PC-9 (cell line): ENCODE data around the gene BRD9. TPM values are rescaled to one million over a fixed set of nuclear protein-coding genes. Genes with fewer than 3 reads are reported as not detected.

Experiments used
- BruUV-seq: library from RNA; stranded (reverse); fragments of 400-500 nt; replicated peaks from 2 replicates; lab custom pipeline; 2021; lab: Mats Ljungman, UMichigan
- CTCF ChIA-PET: fragments of 300-600 bp; sonication (Branson Sonifier 250); formaldehyde crosslinking; loops from one replicate; lab custom pipeline; 2022; ENCODE audit warnings: antibody characterized with exemption; lab: Charles Lee
- POLR2A ChIA-PET: fragments of 300-600 bp; sonication (Branson Sonifier 250); formaldehyde crosslinking; loops from one replicate; lab custom pipeline; 2022; ENCODE audit warnings: antibody characterized with exemption; ENCODE audit not compliant: unreplicated experiment; lab: Charles Lee
- DNase-seq, 2 experiments: peaks; one replicate each; pipeline versions ENCODE4 v3.0.0 to v3.0.0-alpha.2; 2015 to 2022; ENCODE audit warnings: mixed read lengths in 1 of 2
- H2AFZ ChIP-seq: fragments of 200-600 bp; sonication (generic); 2 replicates; pipeline ENCODE4 v1.8.1; 2017; ENCODE audit warnings: antibody characterized with exemption
- H3F3A ChIP-seq: fragments of 200-600 bp; sonication (generic); 2 replicates; pipeline ENCODE4 v1.8.1; 2017; ENCODE audit warnings: antibody characterized with exemption, mild to moderate bottlenecking, low read depth; ENCODE audit not compliant: insufficient read depth
- H3K27ac ChIP-seq: fragments of 200-600 bp; sonication (generic); 2 replicates; pipeline ENCODE4 v1.6.1; 2016; ENCODE audit warnings: mixed run types
- H3K27me3 ChIP-seq: fragments of 200-600 bp; sonication (generic); 2 replicates; pipeline ENCODE4 v1.6.1; 2016; ENCODE audit warnings: low read depth, mixed run types; ENCODE audit not compliant: insufficient read depth
- H3K36me3 ChIP-seq: fragments of 200-600 bp; sonication (generic); 2 replicates; pipeline ENCODE4 v1.6.1; 2016; ENCODE audit warnings: low read depth, mixed run types
- H3K4me1 ChIP-seq: fragments of 200-600 bp; sonication (generic); replicated peaks from 2 replicates; pipeline ENCODE4 v1.6.1; 2016; ENCODE audit warnings: mixed run types; ENCODE audit not compliant: insufficient read depth
- H3K4me2 ChIP-seq: fragments of 200-600 bp; sonication (generic); 2 replicates; pipeline ENCODE4 v1.6.1; 2017; ENCODE audit warnings: mixed run types
- H3K4me3 ChIP-seq: fragments of 200-600 bp; sonication (generic); 2 replicates; pipeline ENCODE4 v1.6.1; 2016; ENCODE audit warnings: mixed run types
- H3K79me2 ChIP-seq: fragments of 200-600 bp; sonication (generic); 2 replicates; pipeline ENCODE4 v1.6.1; 2017; ENCODE audit warnings: low read depth, mixed run types
- H3K9me2 ChIP-seq: fragments of 200-600 bp; sonication (generic); 2 replicates; pipeline ENCODE4 v1.8.1; 2017; ENCODE audit warnings: mild to moderate bottlenecking; ENCODE audit not compliant: insufficient read depth
- H3K9me3 ChIP-seq: fragments of 200-600 bp; sonication (generic); 2 replicates; pipeline ENCODE4 v1.8.1; 2016; ENCODE audit warnings: low read depth; ENCODE audit not compliant: insufficient read depth
- H4K20me1 ChIP-seq: fragments of 200-600 bp; sonication (generic); 2 replicates; pipeline ENCODE4 v1.8.1; 2017; ENCODE audit not compliant: insufficient read depth
- CTCF ChIP-seq: fragments of 200-600 bp; sonication (generic); conservative IDR thresholded peaks from 2 replicates; pipeline ENCODE4 v1.6.1; 2017; ENCODE audit warnings: mixed run types, antibody characterized with exemption, mild to moderate bottlenecking, moderate library complexity
- EZH2 ChIP-seq: fragments of 200-600 bp; sonication (generic); IDR thresholded peaks from 2 replicates; pipeline ENCODE4 v1.8.0; 2017; ENCODE audit warnings: antibody characterized with exemption, low read depth
- intact Hi-C: fragments of 100-400 bp; cut with micrococcal nuclease; formaldehyde crosslinking; loops from one replicate; pipeline ENCODE4 v1.10.0; 2022; ENCODE audit not compliant: unreplicated experiment
- total RNA-seq: library from RNA; stranded (reverse); gene quantifications from 2 replicates; pipeline ENCODE4 v1.2.3, GENCODE V29; 2021

BRD9 gene
- total RNA-seq, 1 experiment from 2014 or later: 102 TPM

GRCh38 chr5:932628-933250, 40.1 kb upstream of the BRD9 start:
- Histone ChIP-seq H2AFZ (no peak overlapping the region), H3K36me3 (no peaks in the 10 kb centered on the region), H3K9me2 (no peaks in the 10 kb centered on the region), H3K79me2 (no peaks in the 10 kb centered on the region), H3K4me2 (no peak overlapping the region), H3K4me3 (no peak overlapping the region), H3K9me3 (no peaks in the 10 kb centered on the region), H4K20me1 (no peaks in the 10 kb centered on the region), H3K4me1 (0 out of 2 replicates have a peak, but pooled peaks cover 6% of the 10 kb centered on the region), H3K27me3 (peaks cover 46% of the 10 kb centered on the region), H3F3A (no peaks in the 10 kb centered on the region), H3K27ac (no peak overlapping the region)
- no peak for TF ChIP-seq EZH2
- TF ChIP-seq CTCF: no peak
- ChIA-PET CTCF (interaction anchor here (0.5 to 1.3 kb wide), 2 partner anchors 9 to 60 kb away, joined by 4 read pairs; no protein-coding TSS in a partner anchor), POLR2A (no interaction called here)
- no peak for DNase-seq
- no TSS peak for BruUV-seq
- intact Hi-C loops: no loop called here

- no peak for DNase-seq
- Histone ChIP-seq H2AFZ (no peak overlapping the region), H3K27ac (no peak overlapping the region), H4K20me1 (no peaks in the 10 kb centered on the region), H3K9me2 (no peaks in the 10 kb centered on the region), H3F3A (no peaks in the 10 kb centered on the region), H3K4me1 (0 out of 2 replicates have a peak, but pooled peaks cover 6% of the 10 kb centered on the region), H3K4me3 (no peak overlapping the region), H3K79me2 (no peaks in the 10 kb centered on the region), H3K27me3 (peaks cover 40% of the 10 kb centered on the region), H3K9me3 (no peaks in the 10 kb centered on the region), H3K4me2 (no peak overlapping the region), H3K36me3 (no peaks in the 10 kb centered on the region)
- CTCF ChIA-PET: interaction anchor here (0.5 to 1.3 kb wide), 2 partner anchors 8 to 60 kb away, joined by 4 read pairs; no protein-coding TSS in a partner anchor
- no peak for TF ChIP-seq CTCF
- TF ChIP-seq EZH2: no peak
- intact Hi-C loops: no loop called here
- no TSS peak for BruUV-seq
- POLR2A ChIA-PET: no interaction called here
These were observed 39.6 kb upstream of the BRD9 start for GRCh38 chr5:932151-932627.

- no peaks in the 10 kb centered on the region for H3K79me2 ChIP-seq
- H2AFZ ChIP-seq: no peak overlapping the region
- DNase-seq: no peak
- POLR2A ChIA-PET: no interaction called here
- H3F3A ChIP-seq: no peaks in the 10 kb centered on the region
- CTCF ChIA-PET: interaction anchor here (1.3 kb wide), 1 partner anchor 8 kb away, joined by 4 read pairs; no protein-coding TSS in a partner anchor
- intact Hi-C loops: loop anchor here (2.0 kb wide), 1 partner anchor 79 kb away; no protein-coding TSS in a partner anchor
- no TSS peak for BruUV-seq
- no peaks in the 10 kb centered on the region for H4K20me1 ChIP-seq
- no peak for TF ChIP-seq CTCF
- no peak for TF ChIP-seq EZH2
- peaks cover 35% of the 10 kb centered on the region for H3K27me3 ChIP-seq
- H3K36me3 ChIP-seq: no peaks in the 10 kb centered on the region
- no peaks in the 10 kb centered on the region for H3K9me3 ChIP-seq
- H3K4me2 ChIP-seq: no peak overlapping the region
- no peak overlapping the region for H3K4me3 ChIP-seq
- 0 out of 2 replicates have a peak, but pooled peaks cover 6% of the 10 kb centered on the region for H3K4me1 ChIP-seq
- no peaks in the 10 kb centered on the region for H3K9me2 ChIP-seq
- no peak overlapping the region for H3K27ac ChIP-seq
These were observed 39.1 kb upstream of the BRD9 start for GRCh38 chr5:931570-932145.
